ENCODE results near the gene TXNRD1. TPM values are rescaled to one million over a fixed set of nuclear protein-coding genes. Genes with fewer than 3 reads are reported as not detected.

The TXNRD1 gene
- total RNA-seq, 1 donor from 2014 or later, result 176 TPM

GRCh38 chr12:104250366-104251125 lies 35.0 kb downstream of the TXNRD1 start:
- no peak overlapping the region for H3K9ac ChIP-seq (ENCODE audit: low read length)
- Mint-ChIP-seq H3K9me3 (ENCODE audit: unreplicated experiment) (no peaks in the 10 kb centered on the region), H3K4me3 (ENCODE audit: unreplicated experiment) (no peak overlapping the region), H3K27ac (ENCODE audit: unreplicated experiment) (no peak overlapping the region), H3K36me3 (ENCODE audit: low read depth, unreplicated experiment) (no peaks in the 10 kb centered on the region), H3K4me1 (ENCODE audit: low read depth, unreplicated experiment) (no peaks in the 10 kb centered on the region), H3K27me3 (ENCODE audit: low read depth, unreplicated experiment) (no peaks in the 10 kb centered on the region)
- no peaks in the 10 kb centered on the region for H3K79me2 ChIP-seq (ENCODE audit: insufficient read depth, low read length)
- no peak for DNase-seq (ENCODE audit: low read depth)
- no peaks in the 10 kb centered on the region for H3K4me1 ChIP-seq (ENCODE audit: insufficient read depth, low read length)
- FAIRE-seq, result no peak
- H3K9me3 ChIP-seq (ENCODE audit: insufficient read depth, low read depth, low read length), result no peaks in the 10 kb centered on the region
- H4K20me1 ChIP-seq (ENCODE audit: insufficient read depth, low read length), result no peaks in the 10 kb centered on the region
- no peak overlapping the region for H3K27ac ChIP-seq (ENCODE audit: low read depth, low read length)
- no peak overlapping the region for H3K4me2 ChIP-seq (ENCODE audit: low read length)
- H3K27me3 ChIP-seq (ENCODE audit: insufficient read depth, low read length), result no peaks in the 10 kb centered on the region
- H2AFZ ChIP-seq (ENCODE audit: low read depth, low read length), result no peak overlapping the region
- TF ChIP-seq CTCF (IDR thresholded peaks at IDR 0.05; ENCODE audit: insufficient read depth, low read depth, low read length) (no peak), EZH2 (IDR thresholded peaks at IDR 0.05; ENCODE audit: insufficient read depth, low read length) (no peak)
- H3K4me3 ChIP-seq (ENCODE audit: insufficient read depth, low read depth, low read length), result no peak overlapping the region
- H3K36me3 ChIP-seq (ENCODE audit: insufficient read depth, low read length), result no peaks in the 10 kb centered on the region

GRCh38 chr12:104257913-104258472 lies 42.4 kb downstream of the TXNRD1 start:
- no peaks in the 10 kb centered on the region for H3K36me3 Mint-ChIP-seq (ENCODE audit: low read depth, unreplicated experiment)
- H2AFZ ChIP-seq (ENCODE audit: low read depth, low read length), result no peak overlapping the region
- H3K27me3 ChIP-seq (ENCODE audit: insufficient read depth, low read length), result no peaks in the 10 kb centered on the region
- no peak overlapping the region for H3K4me3 ChIP-seq (ENCODE audit: insufficient read depth, low read depth, low read length)
- no peaks in the 10 kb centered on the region for H3K4me1 Mint-ChIP-seq (ENCODE audit: low read depth, unreplicated experiment)
- no peaks in the 10 kb centered on the region for H3K79me2 ChIP-seq (ENCODE audit: insufficient read depth, low read length)
- no peak overlapping the region for H3K27ac Mint-ChIP-seq (ENCODE audit: unreplicated experiment)
- no peaks in the 10 kb centered on the region for H4K20me1 ChIP-seq (ENCODE audit: insufficient read depth, low read length)
- H3K27me3 Mint-ChIP-seq (ENCODE audit: low read depth, unreplicated experiment), result no peaks in the 10 kb centered on the region
- H3K36me3 ChIP-seq (ENCODE audit: insufficient read depth, low read length), result no peaks in the 10 kb centered on the region
- no peaks in the 10 kb centered on the region for H3K4me1 ChIP-seq (ENCODE audit: insufficient read depth, low read length)
- no peaks in the 10 kb centered on the region for H3K9me3 ChIP-seq (ENCODE audit: insufficient read depth, low read depth, low read length)
- no peak overlapping the region for H3K27ac ChIP-seq (ENCODE audit: low read depth, low read length)
- no peaks in the 10 kb centered on the region for H3K9me3 Mint-ChIP-seq (ENCODE audit: unreplicated experiment)
- FAIRE-seq (no peak), DNase-seq (ENCODE audit: low read depth) (no peak)
- TF ChIP-seq EZH2 (IDR thresholded peaks at IDR 0.05; ENCODE audit: insufficient read depth, low read length) (no peak), CTCF (IDR thresholded peaks at IDR 0.05; ENCODE audit: insufficient read depth, low read depth, low read length) (no peak)
- no peak overlapping the region for H3K4me3 Mint-ChIP-seq (ENCODE audit: unreplicated experiment)
- H3K4me2 ChIP-seq (ENCODE audit: low read length), result no peak overlapping the region
- no peak overlapping the region for H3K9ac ChIP-seq (ENCODE audit: low read length)

All from astrocyte (in vitro differentiated cells and primary cell).